ENCODE results near the gene ORM1. TPM values are rescaled to one million over a fixed set of nuclear protein-coding genes. Genes with fewer than 3 reads are reported as not detected.

The ORM1 gene
- total and polyA plus RNA-seq, 10 of the 15 experiments (the other 5 are each of a cell fraction or from before 2014, with no cell fraction given) = 4.4 TPM; not detected in 9

GRCh38 chr9:114319147-114319546, 3.8 kb upstream of the ORM1 start:
- no peak for DNase-seq (ENCODE audit: low read depth, low spot score)
- ChIA-PET CTCF (no interaction called here), POLR2A (interaction anchor here (0.5 kb wide), 1 partner anchor 300 kb away, joined by 5 read pairs; no protein-coding TSS in a partner anchor)
- no peak for TF ChIP-seq SMAD5 (IDR thresholded peaks at IDR 0.05; ENCODE audit: low read depth)
- TF ChIP-seq HSF1 (IDR thresholded peaks at IDR 0.05; ENCODE audit: low read depth, low read length) = no peak
- TF ChIP-seq IRF4 (IDR thresholded peaks at IDR 0.05; ENCODE audit: low read depth, low read length) = no peak
- TF ChIP-seq MTA2 (IDR thresholded peaks at IDR 0.05; ENCODE audit: low read depth) = no peak
- TF ChIP-seq SPI1 (IDR thresholded peaks at IDR 0.05; ENCODE audit: borderline replicate concordance, insufficient read depth, low read depth, low read length) = no peak
- no peak for TF ChIP-seq HCFC1 (IDR thresholded peaks at IDR 0.05; ENCODE audit: low read length)
- TF ChIP-seq RELB (IDR thresholded peaks at IDR 0.05; ENCODE audit: low read depth) = no peak
- TF ChIP-seq RAD51 (IDR thresholded peaks at IDR 0.05) = no peak
- TF ChIP-seq ZNF592 (IDR thresholded peaks at IDR 0.05) = no peak
- TF ChIP-seq STAT1 (conservative IDR thresholded peaks at IDR 0.05) = no peak
- TF ChIP-seq CBX5 (IDR thresholded peaks at IDR 0.05; ENCODE audit: low read depth) = no peak
- no peak for TF ChIP-seq ZBTB4 (CRISPR knock-in tag; IDR thresholded peaks at IDR 0.05)
- TF ChIP-seq KAT2A (conservative IDR thresholded peaks at IDR 0.05; ENCODE audit: control insufficient read depth, low read depth, low read length) = no peak
- no peak for TF ChIP-seq PML (IDR thresholded peaks at IDR 0.05; ENCODE audit: low read length)
- TF ChIP-seq MEF2B (IDR thresholded peaks at IDR 0.05; ENCODE audit: partially characterized antibody, poor library complexity, severe bottlenecking) = no peak
- TF ChIP-seq KDM1A (IDR thresholded peaks at IDR 0.05; ENCODE audit: borderline replicate concordance) = no peak

More at GRCh38 chr9:114319147-114319546, 3.8 kb upstream of the ORM1 start:
- H3K27me3 ChIP-seq (replicated peaks in 1 of 2; ENCODE audit: control insufficient read depth in 2 of 2, insufficient read depth in 2 of 2, low read length in 1 of 2) = no peaks in the 10 kb centered on the region
- H4K20me1 ChIP-seq (ENCODE audit: control insufficient read depth, insufficient read depth) = no peaks in the 10 kb centered on the region
- H3K9me3 ChIP-seq (replicated peaks; ENCODE audit: control insufficient read depth, insufficient read depth, low read length) = no peaks in the 10 kb centered on the region
- H2AFZ ChIP-seq (ENCODE audit: control insufficient read depth, low read depth, low read length) = no peak overlapping the region
- no peak overlapping the region for H3K4me3 ChIP-seq
- ChIA-PET SMC1A (ENCODE audit: uncharacterized antibody, unreplicated experiment) (no interaction called here), RAD21 (ENCODE audit: unreplicated experiment) (no interaction called here)
- 67% methylated on average over 3 of the region's 3 CpGs for WGBS (ENCODE audit: insufficient coverage, insufficient replicate concordance, low lambda C conversion rate, missing lambda C conversion rate)
- no TSS peak for BruUV-seq (replicated peaks)
- no peaks in the 10 kb centered on the region for H3K4me1 ChIP-seq (ENCODE audit: control insufficient read depth, insufficient read depth, low read length)
- FAIRE-seq (no peak), ATAC-seq (no peak)
- H3K27ac ChIP-seq (ENCODE audit: control insufficient read depth, insufficient read depth) = no peak overlapping the region
- no peaks in the 10 kb centered on the region for H3K79me2 ChIP-seq (ENCODE audit: control insufficient read depth, insufficient read depth, low read length)
- intact Hi-C loops (cut with micrococcal nuclease; ENCODE audit: unreplicated experiment) (no loop called here), in situ Hi-C loops (cut with MboI) (no loop called here)
- no peaks in the 10 kb centered on the region for H3K36me3 ChIP-seq (ENCODE audit: control insufficient read depth in 2 of 2, insufficient read depth in 2 of 2, low read length in 1 of 2)
- H3K9ac ChIP-seq (ENCODE audit: control insufficient read depth, insufficient read depth, low read length) = no peak overlapping the region
- no peak overlapping the region for H3K4me2 ChIP-seq (ENCODE audit: control insufficient read depth, insufficient read depth)

Measured in GM12878 (cell line).